WTC11 (cell line): ENCODE results near the gene RAG2. TPM values are rescaled to one million over a fixed set of nuclear protein-coding genes. Genes with fewer than 3 reads are reported as not detected.

Experiments used
- ATAC-seq: fragments of 200-7000 bp; cut with Tn5 transposase; 2 replicates; pipeline ENCODE4 v1.10.0; 2021; ENCODE audit warnings: mild to moderate bottlenecking, moderate library complexity
- CTCF ChIA-PET: fragments of 300-600 bp; sonication (Branson Sonifier 250); formaldehyde crosslinking; loops from one replicate; lab custom pipeline; 2021; ENCODE audit warnings: antibody characterized with exemption; lab: Charles Lee
- POLR2A ChIA-PET: fragments of 350-600 bp; sonication (Branson Sonifier 250); formaldehyde crosslinking; loops from one replicate; lab custom pipeline; 2021; ENCODE audit warnings: antibody characterized with exemption; lab: Charles Lee
- DNase-seq: peaks from one replicate; pipeline ENCODE4 v3.0.0; 2021; ENCODE audit warnings: low spot score
- H3K27ac Mint-ChIP-seq: 2 replicates; pipeline ENCODE4 v1.8.0; 2021; ENCODE audit warnings: mixed read lengths
- H3K27me3 Mint-ChIP-seq: 2 replicates; pipeline ENCODE4 v1.8.0; 2021; ENCODE audit warnings: low read depth, mild to moderate bottlenecking, moderate library complexity, mixed read lengths
- H3K36me3 Mint-ChIP-seq: 2 replicates; pipeline ENCODE4 v1.8.0; 2021; ENCODE audit warnings: mixed read lengths
- H3K4me1 Mint-ChIP-seq: 2 replicates; pipeline ENCODE4 v1.8.0; 2022; ENCODE audit warnings: mixed read lengths
- H3K4me3 Mint-ChIP-seq: 2 replicates; pipeline ENCODE4 v1.8.0; 2021; ENCODE audit warnings: mild to moderate bottlenecking, moderate library complexity, mixed read lengths
- H3K9me3 Mint-ChIP-seq: 2 replicates; pipeline ENCODE4 v1.8.0; 2021; ENCODE audit warnings: mixed read lengths
- AFF4 ChIP-seq: sonication (generic); formaldehyde crosslinking; IDR thresholded peaks from 2 replicates; pipeline ENCODE4 v1.8.1; 2023; ENCODE audit warnings: mild to moderate bottlenecking, missing genetic modification reagents, borderline replicate concordance
- ARID4B ChIP-seq: sonication (generic); formaldehyde crosslinking; IDR thresholded peaks from 2 replicates; pipeline ENCODE4 v1.8.0; 2023; ENCODE audit warnings: missing genetic modification reagents, mild to moderate bottlenecking, borderline replicate concordance
- ATF3 ChIP-seq: sonication (generic); formaldehyde crosslinking; conservative IDR thresholded peaks from 2 replicates; pipeline ENCODE4 v1.8.1; 2022; ENCODE audit warnings: mild to moderate bottlenecking, missing genetic modification reagents
- CBFB ChIP-seq: sonication (generic); formaldehyde crosslinking; IDR thresholded peaks from 2 replicates; pipeline ENCODE4 v1.8.1; 2022; ENCODE audit warnings: mild to moderate bottlenecking, low read depth, missing genetic modification reagents
- CREB1 ChIP-seq: sonication (generic); formaldehyde crosslinking; IDR thresholded peaks from 2 replicates; pipeline ENCODE4 v1.8.0; 2023; ENCODE audit warnings: mild to moderate bottlenecking, missing genetic modification reagents
- CREM ChIP-seq: sonication (generic); formaldehyde crosslinking; IDR thresholded peaks from 2 replicates; pipeline ENCODE4 v1.8.1; 2022; ENCODE audit warnings: mild to moderate bottlenecking, missing genetic modification reagents, moderate library complexity
- E2F5 ChIP-seq: sonication (generic); formaldehyde crosslinking; IDR thresholded peaks from 2 replicates; pipeline ENCODE4 v1.8.1; 2022; ENCODE audit warnings: mild to moderate bottlenecking, moderate library complexity, missing genetic modification reagents
- ETV6 ChIP-seq: sonication (generic); formaldehyde crosslinking; IDR thresholded peaks from 2 replicates; pipeline ENCODE4 v1.8.1; 2022; ENCODE audit warnings: mild to moderate bottlenecking, missing genetic modification reagents
- FOXK1 ChIP-seq: sonication (generic); formaldehyde crosslinking; IDR thresholded peaks from 2 replicates; pipeline ENCODE4 v1.8.0; 2022; ENCODE audit warnings: mild to moderate bottlenecking, moderate library complexity, missing genetic modification reagents
- FOXP1 ChIP-seq: sonication (generic); formaldehyde crosslinking; IDR thresholded peaks from 2 replicates; pipeline ENCODE4 v1.8.0; 2022; ENCODE audit warnings: missing genetic modification reagents, mild to moderate bottlenecking, moderate library complexity, borderline replicate concordance
- HMGA2 ChIP-seq: fragments of 250-450 bp; sonication (Bioruptor Pico); IDR thresholded peaks from 2 replicates; pipeline ENCODE4 v1.4.0; 2021; ENCODE audit warnings: mild to moderate bottlenecking, moderate library complexity
- KAT7 ChIP-seq: sonication (generic); formaldehyde crosslinking; IDR thresholded peaks from 2 replicates; pipeline ENCODE4 v1.8.1; 2023; ENCODE audit warnings: missing genetic modification reagents, mild to moderate bottlenecking, borderline replicate concordance
- NFATC4 ChIP-seq: fragments of 250-450 bp; sonication (Bioruptor Pico); IDR thresholded peaks from 2 replicates; pipeline ENCODE4 v1.9.0; 2021; ENCODE audit warnings: mild to moderate bottlenecking
- NFYB ChIP-seq: sonication (generic); formaldehyde crosslinking; conservative IDR thresholded peaks from 2 replicates; pipeline ENCODE4 v1.8.0; 2022; ENCODE audit warnings: low read depth, missing genetic modification reagents
- RELA ChIP-seq: sonication (generic); formaldehyde crosslinking; IDR thresholded peaks from 2 replicates; pipeline ENCODE4 v1.8.1; 2022; ENCODE audit warnings: missing genetic modification reagents, mild to moderate bottlenecking, borderline replicate concordance
- SMAD3 ChIP-seq: sonication (generic); formaldehyde crosslinking; IDR thresholded peaks from 2 replicates; pipeline ENCODE4 v1.8.0; 2022; ENCODE audit warnings: missing genetic modification reagents, mild to moderate bottlenecking, borderline replicate concordance
- ZBTB21 ChIP-seq: sonication (generic); formaldehyde crosslinking; IDR thresholded peaks from 2 replicates; pipeline ENCODE4 v1.8.1; 2023; ENCODE audit warnings: mild to moderate bottlenecking, missing genetic modification reagents, borderline replicate concordance
- ZMAT4 ChIP-seq: fragments of 250-450 bp; sonication (Bioruptor Pico); IDR thresholded peaks from 2 replicates; pipeline ENCODE4 v1.9.0; 2021; ENCODE audit warnings: mild to moderate bottlenecking
- ZNF263 ChIP-seq: sonication (generic); formaldehyde crosslinking; IDR thresholded peaks from 2 replicates; pipeline ENCODE4 v1.8.1; 2022; ENCODE audit warnings: low read depth, mild to moderate bottlenecking, moderate library complexity, missing genetic modification reagents
- ZNF512 ChIP-seq: sonication (generic); formaldehyde crosslinking; IDR thresholded peaks from 2 replicates; pipeline ENCODE4 v1.8.1; 2022; ENCODE audit warnings: missing genetic modification reagents, borderline replicate concordance
- ZNF671 ChIP-seq: fragments of 250-450 bp; sonication (Bioruptor Pico); IDR thresholded peaks from 2 replicates; pipeline ENCODE4 v1.8.0; 2021; ENCODE audit warnings: mild to moderate bottlenecking
- total RNA-seq: library from RNA; stranded (reverse); gene quantifications from 3 replicates; pipeline ENCODE4 v1.2.3, GENCODE V29; 2021

The RAG2 gene
- total RNA-seq, 1 experiment from 2014 or later, result not detected

GRCh38 chr11:36618363-36619047, 20.5 kb upstream of the RAG2 start (continued):
- TF ChIP-seq ARID4B (no peak), HMGA2 (CRISPR knock-in tag) (no peak), E2F5 (no peak), CREM (CRISPR knock-in tag) (no peak), NFYB (no peak), ETV6 (CRISPR knock-in tag) (no peak), ZBTB21 (CRISPR knock-in tag) (no peak), ATF3 (no peak)
- TF ChIP-seq, all 79 proteins: peak for 0

- POLR2A ChIA-PET, result no interaction called here
- Mint-ChIP-seq H3K27me3 (peaks cover 5% of the 10 kb centered on the region; the same call in 1 of the 2 replicates), H3K4me3 (no peak overlapping the region), H3K36me3 (peaks cover 28% of the 10 kb centered on the region), H3K4me1 (no peaks in the 10 kb centered on the region), H3K27ac (no peak overlapping the region), H3K9me3 (peaks cover 58% of the 10 kb centered on the region)
- CTCF ChIA-PET, result no interaction called here
- DNase-seq (no peak), ATAC-seq (no peak)
- TF ChIP-seq ZNF512 (CRISPR knock-in tag), result no peak
- no peak for TF ChIP-seq CREB1 (CRISPR knock-in tag)
- no peak for TF ChIP-seq E2F5
- TF ChIP-seq ZNF263 (CRISPR knock-in tag), result no peak
- no peak for TF ChIP-seq ZNF671 (CRISPR knock-in tag)
- TF ChIP-seq NFATC4 (CRISPR knock-in tag), result no peak
- TF ChIP-seq RELA (CRISPR knock-in tag), result no peak
- no peak for TF ChIP-seq FOXP1 (CRISPR knock-in tag)
- no peak for TF ChIP-seq ZMAT4 (CRISPR knock-in tag)
- TF ChIP-seq CBFB (CRISPR knock-in tag), result no peak
- no peak for TF ChIP-seq ATF3
- TF ChIP-seq KAT7 (CRISPR knock-in tag), result no peak
- no peak for TF ChIP-seq FOXK1 (CRISPR knock-in tag)
- no peak for TF ChIP-seq SMAD3
- no peak for TF ChIP-seq NFYB
- TF ChIP-seq AFF4 (CRISPR knock-in tag), result no peak
Observed at GRCh38 chr11:36617543-36618362, 19.7 kb upstream of the RAG2 start.
